Stimulated activated CD8-positive, alpha-beta memory T cell treated with anti-CD3 and anti-CD28 coated beads, Interleukin-7, amount 100 ng/mL, for 48 hours (primary cell): ENCODE data around the gene SF3B3.

ENCODE experiments used
- DNase-seq, 2 donors: peaks; one replicate each; pipeline ENCODE4 v3.0.0-alpha.2; 2020; ENCODE audit warnings: low read depth in 1 of 2; ENCODE audit errors: extremely low read depth in 1 of 2

Gene SF3B3

DNA sequence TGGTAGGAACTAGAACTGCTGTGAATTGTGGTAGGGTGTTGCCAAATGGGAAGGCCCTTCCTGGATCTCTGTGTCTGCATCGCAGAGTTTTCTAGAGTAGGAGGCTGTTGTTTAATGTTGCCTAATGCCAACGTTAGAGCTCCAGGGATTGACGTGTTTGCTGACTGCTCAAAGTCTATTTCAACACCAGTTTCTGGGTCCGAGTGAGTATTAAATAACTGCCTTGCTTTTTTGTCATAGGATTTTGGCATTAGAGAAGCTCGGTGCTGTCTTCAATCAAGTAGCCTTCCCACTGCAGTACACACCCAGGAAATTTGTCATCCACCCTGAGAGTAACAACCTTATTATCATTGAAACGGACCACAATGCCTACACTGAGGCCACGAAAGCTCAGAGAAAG, 40.0 kb downstream of the SF3B3 start:
- DNase-seq: no peak

DNA sequence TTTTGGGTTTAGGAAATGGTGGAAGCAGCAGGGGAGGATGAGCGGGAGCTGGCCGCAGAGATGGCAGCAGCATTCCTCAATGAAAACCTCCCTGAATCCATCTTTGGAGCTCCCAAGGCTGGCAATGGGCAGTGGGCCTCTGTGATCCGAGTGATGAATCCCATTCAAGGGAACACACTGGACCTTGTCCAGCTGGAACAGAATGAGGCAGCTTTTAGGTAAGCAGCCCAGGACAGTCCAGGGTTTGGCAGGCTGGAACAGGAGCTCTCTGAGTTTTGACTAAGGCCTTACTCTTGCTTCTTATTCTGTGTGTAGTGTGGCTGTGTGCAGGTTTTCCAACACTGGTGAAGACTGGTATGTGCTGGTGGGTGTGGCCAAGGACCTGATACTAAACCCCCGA, 41.4 kb downstream of the SF3B3 start:
- no peak for DNase-seq

DNA sequence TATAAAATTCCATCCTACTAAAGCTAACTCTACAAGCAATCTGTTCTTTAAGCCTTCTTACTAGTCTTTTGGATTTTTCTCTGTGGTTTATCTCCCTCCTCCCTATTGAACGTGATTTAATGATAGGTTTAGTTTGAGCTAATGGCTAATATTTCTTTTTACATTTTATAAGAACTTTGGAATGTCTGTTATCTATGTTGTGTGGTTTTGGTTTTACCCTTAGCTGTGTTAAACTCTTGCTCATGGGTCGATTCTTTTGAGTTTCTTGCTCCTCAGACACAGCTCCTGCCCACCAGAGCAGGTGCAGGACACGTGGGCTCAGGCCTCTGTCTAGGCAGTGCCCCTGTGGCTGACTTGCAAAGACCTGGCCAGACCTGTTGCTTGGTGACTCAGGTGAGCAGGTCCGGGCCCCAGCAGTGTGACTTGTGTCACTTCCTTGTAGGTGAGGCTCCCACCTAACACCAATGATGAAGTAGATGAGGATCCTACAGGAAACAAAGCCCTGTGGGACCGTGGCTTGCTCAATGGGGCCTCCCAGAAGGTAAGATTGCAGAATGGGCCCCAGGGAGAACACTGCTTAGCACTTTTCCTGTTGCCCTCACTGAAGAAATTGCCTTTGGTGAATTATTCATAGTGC, 45.1 kb downstream of the SF3B3 start:
- DNase-seq: no peak

DNA sequence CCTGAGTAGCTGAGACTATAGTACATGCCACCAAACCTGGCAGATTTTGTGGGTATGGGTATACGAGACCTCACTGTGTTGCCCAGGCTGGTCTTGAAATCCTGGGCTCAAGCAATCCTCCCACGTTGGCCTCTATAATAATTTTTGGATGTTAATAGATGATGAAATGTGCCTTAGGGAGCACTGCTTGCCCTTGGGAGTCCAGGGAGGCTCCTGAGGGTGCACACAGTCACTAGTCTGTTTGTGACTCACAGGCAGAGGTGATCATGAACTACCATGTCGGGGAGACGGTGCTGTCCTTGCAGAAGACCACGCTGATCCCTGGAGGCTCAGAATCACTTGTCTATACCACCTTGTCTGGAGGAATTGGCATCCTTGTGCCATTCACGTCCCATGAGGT, 46.1 kb downstream of the SF3B3 start:
- no peak for DNase-seq

DNA sequence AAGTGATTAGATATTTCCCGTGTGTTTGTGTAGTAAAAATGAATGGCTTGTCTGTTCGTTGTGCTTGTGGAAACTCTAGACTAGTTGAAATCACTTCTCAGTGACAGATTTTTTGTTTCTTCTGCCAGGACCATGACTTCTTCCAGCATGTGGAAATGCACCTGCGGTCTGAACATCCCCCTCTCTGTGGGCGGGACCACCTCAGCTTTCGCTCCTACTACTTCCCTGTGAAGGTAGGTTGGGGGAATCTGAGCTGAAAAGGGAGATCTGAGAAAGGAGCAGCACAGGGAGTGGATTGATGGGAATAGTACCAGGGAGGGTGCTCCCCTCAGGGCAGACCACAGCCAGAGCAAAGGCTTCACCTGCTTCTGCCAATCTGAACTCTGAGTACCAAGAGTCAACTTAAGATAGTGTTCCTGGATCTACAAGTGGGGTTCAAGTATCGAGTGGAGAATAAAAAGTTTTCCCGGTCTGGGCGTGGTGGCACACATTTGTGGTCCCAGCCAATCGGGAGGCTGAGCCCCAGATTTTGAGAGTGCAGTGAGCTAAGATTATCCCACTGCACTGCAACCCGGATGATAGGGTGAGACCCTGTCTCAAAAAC, 47.5 kb downstream of the SF3B3 start:
- DNase-seq: no peak

DNA sequence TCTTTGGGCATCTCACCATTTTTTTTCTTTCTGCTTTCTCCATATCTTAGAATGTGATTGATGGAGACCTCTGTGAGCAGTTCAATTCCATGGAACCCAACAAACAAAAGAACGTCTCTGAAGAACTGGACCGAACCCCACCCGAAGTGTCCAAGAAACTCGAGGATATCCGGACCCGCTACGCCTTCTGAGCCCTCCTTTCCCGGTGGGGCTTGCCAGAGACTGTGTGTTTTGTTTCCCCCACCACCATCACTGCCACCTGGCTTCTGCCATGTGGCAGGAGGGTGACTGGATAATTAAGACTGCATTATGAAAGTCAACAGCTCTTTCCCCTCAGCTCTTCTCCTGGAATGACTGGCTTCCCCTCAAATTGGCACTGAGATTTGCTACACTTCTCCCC, 48.0 kb downstream of the SF3B3 start:
- DNase-seq: no peak

DNA sequence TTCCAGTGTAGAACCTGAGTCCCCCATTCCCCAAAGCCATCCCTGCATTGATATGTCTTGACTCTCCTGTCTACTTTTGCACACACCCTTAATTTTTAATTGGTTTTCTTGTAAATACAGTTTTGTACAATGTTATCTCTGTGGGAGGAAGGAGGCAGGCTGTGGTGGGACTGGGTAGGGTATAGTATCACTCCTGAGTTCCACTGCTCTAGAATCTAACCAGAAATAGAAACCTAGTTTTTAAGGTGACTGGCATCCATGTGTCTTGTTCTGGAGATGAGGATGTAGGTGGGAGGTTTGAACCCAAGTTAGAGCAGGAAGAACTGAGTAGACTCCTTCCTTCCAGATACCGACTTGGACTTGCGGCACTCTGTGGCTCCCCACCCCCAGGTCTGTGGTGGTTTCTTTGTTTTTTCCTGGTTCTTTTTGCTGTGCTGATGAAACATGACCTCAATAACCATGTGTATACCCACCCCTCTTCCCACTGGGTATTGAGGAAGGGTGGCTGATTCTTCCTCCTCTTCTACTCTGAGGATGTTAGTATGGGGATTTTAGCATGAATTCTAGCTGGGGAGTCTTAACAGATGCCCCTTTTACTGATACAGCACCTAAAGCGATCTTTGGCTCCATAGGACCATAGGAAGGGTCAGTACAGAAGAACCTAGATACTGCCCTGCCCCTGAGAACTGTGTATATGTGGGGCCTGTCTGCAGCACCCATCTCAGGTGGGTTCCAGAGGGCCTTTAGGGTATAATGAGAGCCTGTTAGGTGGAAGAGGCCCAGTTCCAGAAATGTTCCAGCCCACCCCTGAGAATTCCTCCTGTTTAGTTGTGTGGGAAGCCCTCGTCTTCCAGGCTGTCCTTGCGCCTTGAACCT, 48.7 kb downstream of the SF3B3 start:
- DNase-seq: no peak

DNA sequence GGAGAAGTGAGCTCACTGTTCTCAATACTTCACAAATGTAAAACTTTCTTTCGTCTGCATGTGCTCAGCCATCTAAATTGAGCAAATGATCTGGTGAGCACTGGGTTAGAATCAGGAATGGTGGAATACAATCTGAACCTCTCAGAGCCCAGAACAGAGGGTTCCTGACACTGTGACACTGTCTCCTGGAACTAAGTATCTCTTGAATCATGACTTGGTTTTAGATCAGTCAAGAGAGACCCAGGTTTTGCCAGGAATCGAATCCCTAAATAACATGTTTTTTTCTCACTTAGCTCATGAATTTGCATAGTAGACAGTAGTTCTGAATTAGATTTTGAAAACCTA, 49.3 kb downstream of the SF3B3 start:
- DNase-seq: no peak

DNA sequence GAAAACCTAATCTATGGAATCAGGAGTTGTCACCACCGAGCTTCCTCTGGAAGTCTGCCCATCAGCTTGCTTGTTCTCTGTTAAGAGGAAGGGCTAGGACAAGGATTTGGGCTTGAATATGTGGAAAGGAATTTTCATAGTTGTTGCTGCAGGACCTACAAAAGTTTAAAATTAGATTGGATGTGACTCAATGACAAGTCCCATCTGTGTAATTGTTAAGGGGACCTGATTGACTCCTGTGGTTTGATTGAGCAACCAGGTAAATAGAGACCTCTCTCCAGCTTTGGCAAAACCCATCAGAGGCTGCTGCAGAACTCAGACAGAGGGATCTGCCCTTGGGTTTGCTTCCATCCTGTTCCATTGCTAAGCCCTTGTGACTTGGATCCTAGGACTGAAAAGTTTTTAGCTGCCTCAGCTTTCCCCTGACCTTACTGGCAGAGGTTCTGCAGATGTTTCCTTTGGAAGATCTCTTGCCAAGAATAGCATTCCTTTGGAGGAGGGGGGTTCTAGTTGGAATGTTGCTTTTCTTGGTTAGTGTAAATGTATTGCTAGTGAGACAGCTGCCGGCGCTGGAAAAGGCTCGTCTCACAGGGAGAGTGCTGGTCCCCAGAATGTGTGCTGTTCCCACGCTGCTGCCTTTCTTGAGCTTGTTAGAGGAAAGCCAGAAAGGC, 50.0 kb downstream of the SF3B3 start:
- no peak for DNase-seq

DNA sequence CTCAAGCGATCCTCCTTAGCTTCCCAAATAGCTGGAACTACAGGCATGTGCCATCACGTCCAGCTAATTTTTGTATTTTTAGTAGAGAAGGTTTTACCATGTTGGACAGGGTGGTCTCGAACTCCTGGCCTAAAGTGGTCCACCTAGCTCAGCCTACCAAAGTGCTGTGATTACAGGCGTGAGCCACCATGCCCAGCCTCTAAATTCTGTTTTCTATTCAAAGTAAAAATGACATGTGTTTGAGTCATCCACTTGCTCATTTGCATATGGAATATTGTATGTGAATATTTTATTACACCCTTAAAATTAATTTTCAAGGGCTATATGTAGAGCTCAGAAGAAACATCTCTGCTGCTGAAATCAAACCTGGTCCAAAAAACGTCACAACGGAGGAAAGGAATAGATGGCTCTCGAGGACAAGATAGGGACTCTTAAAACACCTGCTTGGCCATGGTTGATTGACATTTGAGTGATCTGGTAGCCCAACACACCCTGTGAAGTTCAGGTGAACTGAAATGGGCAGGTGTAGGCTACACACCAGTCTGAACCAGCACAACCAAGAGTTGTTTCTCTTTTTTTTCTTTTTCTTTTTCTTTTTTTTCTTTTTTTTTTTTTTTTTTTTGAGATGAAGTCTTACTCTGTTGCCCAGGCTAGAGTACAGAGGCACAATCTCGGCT, 51.1 kb downstream of the SF3B3 start:
- DNase-seq: no peak

DNA sequence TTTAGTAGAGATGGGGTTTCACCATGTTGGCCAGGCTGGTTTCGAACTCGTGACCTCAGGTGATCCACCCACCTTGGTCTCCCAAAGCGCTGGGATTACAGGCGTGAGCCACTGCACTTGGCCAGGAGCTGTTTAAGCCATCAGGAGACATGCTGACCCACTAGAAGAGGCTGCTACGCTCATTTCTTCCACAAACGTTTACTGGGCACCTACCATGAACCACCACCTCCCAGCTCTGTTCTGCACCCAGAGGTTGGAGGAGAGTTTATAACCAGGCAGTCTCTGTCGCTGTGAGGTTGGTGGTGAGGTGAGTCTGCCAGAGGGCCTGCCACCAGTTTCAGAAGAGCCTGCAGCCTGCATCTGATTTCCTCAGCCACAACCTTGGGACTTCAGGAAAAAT, 51.8 kb downstream of the SF3B3 start:
- DNase-seq: no peak

DNA sequence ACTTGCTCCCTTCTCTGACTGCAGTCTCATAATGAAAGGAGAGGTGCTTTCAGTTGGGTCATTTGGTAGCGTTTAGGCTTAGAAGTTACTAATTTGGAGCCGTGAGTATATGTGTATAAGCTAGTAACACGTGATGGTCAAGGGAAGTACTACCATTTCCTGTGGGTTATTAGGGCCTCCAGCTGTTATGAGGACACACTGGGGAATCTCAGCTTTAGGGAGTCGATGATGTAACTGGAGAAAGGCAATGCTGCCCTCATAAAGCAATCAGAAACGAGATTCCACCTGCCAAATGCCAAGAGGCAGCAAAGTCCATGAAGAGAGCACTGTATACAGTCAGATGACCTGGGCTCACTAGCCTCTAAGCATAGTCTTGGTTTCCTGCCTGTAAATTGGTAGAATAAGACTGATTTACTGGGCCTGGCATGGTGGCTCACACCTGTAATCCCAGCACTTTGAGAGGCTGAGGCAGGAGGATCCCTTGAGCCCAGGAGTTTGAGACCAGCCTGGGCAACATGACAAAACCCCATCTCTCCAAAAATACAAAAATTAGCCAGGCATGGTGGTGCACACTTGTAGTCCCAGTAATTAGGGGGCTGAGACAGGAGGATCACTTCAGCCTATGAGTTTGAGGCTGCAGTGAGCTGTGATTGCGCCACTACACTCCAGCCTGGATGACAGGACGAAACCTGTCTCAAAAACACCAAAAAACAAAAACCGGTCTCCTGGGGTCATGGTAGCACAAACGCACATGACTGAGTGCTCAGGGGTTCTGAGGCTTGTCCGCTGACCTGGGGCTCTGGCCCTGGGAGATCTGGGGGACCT, 53.0 kb downstream of the SF3B3 start:
- no peak for DNase-seq

DNA sequence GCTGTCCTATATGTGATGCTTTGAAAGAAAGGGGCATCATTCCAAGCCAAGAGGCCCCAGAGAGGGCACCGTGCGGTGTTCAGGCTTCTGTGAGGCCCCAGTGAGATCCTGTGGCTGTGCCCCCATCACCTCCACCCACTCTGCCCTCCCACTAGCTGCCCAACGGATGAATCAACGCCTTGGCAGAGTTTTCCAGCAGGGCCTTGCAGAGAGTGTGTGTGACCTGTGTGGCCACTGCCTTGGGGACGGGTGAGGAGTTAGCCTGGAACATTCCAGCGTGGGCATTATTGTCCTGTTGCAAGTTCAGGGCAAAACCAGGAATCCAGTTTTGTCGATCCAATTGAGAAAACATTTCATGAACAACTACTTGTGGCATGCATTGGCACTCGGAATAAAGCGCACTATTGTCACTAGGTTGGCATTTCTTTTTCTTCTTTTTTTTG, 53.7 kb downstream of the SF3B3 start:
- DNase-seq: no peak

DNA sequence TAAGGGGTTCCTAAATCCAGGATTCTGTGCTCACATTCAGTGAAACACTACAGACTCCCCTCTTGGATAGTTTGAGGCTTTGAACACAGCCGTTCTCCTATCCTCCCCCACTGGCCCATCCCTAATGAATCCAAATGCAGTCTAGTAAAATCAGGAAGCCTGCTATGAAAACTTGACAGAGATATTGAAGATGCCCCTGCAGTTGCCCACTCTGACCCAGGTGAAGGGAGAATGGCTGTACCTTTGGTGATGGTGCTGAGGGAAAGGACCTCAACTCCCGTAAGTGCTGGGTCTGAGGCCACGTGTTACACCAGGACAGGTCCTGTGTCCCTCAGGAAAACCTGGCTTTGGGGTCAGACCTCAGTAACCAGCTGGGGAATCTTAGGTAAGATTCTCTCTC, 54.4 kb downstream of the SF3B3 start:
- DNase-seq: no peak

DNA sequence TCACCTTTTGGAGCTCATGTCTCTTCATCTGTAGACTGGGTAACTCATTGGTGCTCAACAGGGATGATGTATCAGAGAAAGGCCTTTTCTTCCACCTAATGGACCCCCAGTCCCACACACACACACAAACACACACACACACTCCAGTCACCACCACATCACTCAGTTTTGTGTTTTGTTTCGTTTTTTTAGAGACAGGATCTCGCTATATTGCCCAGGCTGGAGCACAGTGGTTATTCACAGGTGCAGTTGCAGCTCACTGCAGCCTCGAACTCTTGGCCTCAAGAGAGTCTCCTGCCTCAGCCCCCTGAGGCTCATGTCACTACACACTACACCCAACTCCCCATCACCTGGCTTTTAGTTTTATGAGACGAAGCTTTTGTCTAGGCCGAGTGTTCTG, 55.6 kb downstream of the SF3B3 start:
- DNase-seq: no peak

DNA sequence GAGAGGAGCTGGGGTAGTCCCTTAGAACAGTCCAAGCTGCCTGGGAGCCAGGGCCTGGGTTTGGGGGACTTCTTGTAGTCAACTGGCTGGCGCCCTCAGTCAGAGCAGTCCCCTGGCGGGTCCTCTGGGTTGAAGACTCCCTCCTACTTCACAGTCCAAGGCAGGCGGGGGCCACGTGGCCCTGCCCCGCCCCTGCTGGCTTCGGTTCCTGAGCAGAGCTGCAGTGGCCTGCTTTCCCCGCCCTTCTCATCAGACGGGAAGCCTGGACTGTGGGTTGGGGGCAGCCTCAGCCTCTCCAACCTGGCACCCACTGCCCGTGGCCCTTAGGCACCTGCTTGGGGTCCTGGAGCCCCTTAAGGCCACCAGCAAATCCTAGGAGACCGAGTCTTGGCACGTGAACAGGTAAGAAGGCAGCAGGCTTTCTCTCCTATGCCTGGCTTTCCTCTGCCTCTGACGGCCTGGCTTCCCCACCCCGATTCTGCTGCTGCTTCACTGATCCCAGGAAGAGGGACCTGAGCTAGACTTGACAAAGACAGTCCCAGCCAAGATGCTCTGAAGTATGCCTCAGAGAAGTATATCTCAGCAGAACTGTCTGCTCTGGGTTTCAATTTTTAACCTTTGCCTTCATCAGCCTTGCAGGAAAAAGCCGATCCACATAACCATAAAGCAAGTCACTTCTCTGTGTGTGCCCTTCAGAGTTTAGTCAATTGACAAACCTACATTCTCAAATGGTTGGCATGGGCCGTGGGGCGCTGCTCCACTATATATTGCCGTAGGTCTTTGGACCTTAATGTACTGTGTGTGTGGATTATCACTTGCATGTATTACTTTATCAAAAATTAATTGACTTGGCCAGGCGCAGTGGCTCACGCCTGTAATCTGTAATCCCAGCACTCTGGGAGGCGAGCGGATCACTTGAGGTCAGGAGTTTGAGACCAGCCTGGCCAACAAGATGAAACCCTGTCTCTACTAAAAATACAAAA, 56.3 kb downstream of the SF3B3 start:
- no peak for DNase-seq

DNA sequence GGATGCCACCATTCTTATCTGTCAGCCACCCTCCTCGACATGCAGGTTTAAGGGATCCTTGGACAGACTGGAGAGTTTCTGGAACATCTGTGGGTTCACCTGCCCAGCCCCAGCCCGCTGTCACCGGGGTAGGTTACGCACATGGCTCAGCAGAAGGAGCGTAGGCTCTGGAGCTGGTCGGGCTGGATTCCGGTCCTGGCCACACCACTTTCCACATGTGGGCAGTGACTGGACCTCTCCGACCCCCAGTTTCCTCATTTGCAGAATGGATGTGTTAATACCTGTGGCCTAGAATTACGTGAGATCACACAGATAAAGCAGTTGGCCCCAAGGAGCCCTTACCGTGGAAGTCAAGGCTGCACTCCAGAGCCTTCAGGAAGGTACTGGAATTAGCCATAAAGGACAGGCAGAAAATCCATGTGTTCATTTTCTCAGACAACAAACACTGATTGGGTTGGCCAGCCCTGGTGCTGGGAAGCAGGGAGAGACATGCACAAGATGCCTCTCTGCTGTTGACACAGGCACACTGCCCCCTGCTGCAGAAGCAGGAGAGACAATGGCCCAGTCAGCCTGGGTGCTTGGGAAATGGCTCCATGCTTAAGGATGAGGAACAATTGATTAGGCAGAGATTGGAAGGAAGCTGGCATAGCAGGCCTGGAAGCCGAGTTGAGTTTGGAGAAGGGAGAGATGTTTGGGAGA, 58.8 kb downstream of the SF3B3 start:
- no peak for DNase-seq

DNA sequence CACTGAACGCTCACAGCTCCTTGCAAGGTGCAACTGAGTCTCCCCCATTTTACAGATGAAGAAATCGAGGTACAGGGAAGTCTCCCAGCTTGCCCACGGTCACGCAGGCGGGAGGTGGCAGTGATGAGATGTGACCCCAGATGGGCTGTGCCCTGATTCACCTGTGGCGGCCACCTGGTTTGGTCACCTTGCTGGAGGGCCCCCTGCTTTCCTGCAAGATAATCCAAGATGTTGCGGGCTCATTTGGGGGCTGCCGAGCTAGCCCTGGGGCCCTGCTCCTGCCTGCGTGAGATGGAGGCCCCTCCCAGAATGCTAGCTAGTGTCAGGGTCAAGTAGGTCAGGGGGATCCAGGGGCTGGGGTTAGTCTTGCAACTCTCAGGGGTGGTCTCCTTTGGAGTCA, 63.1 kb downstream of the SF3B3 start:
- no peak for DNase-seq
